Cardiac muscle cell (in vitro differentiated cells and primary cell): Measurements from ENCODE around the gene GRP. TPM values are rescaled to one million over a fixed set of nuclear protein-coding genes. Genes with fewer than 3 reads are reported as not detected.

Experiments
- DNase-seq, 2 donors: peaks; one replicate each; pipeline versions ENCODE4 v3.0.0 to v3.0.0-alpha.2; 2010 to 2017; ENCODE audit warnings: low read depth in 1 of 2, low spot score in 1 of 2
- H3K27ac ChIP-seq: fragments of 200-600 bp; sonication (generic); 2 replicates; pipeline ENCODE4 v1.5.1; 2016
- H3K27me3 ChIP-seq: fragments of 200-600 bp; sonication (generic); 2 replicates; pipeline ENCODE4 v1.6.0; 2016; ENCODE audit warnings: control low read depth
- H3K36me3 ChIP-seq: fragments of 200-600 bp; sonication (generic); 2 replicates; pipeline ENCODE4 v1.5.1; 2016; ENCODE audit warnings: control low read depth
- H3K4me1 ChIP-seq: fragments of 200-600 bp; sonication (generic); 2 replicates; pipeline ENCODE4 v1.8.1; 2017; ENCODE audit warnings: low read depth, mild to moderate bottlenecking, mixed run types
- H3K4me3 ChIP-seq: fragments of 200-600 bp; sonication (generic); 2 replicates; pipeline ENCODE4 v1.5.1; 2016; ENCODE audit warnings: mild to moderate bottlenecking
- H3K9me3 ChIP-seq: fragments of 200-600 bp; sonication (generic); 2 replicates; pipeline ENCODE4 v1.5.1; 2017; ENCODE audit warnings: low read depth, mild to moderate bottlenecking, control low read depth
- CTCF ChIP-seq: IDR thresholded peaks from 2 replicates; pipeline ENCODE4 v1.5.1; 2012; ENCODE audit warnings: low read depth, mild to moderate bottlenecking, low read length
- polyA plus RNA-seq: library from polyadenylated mRNA; unstranded; fragments of >200 nt; fragmentation: Nextera tagmentation; extraction: Ambion mirVana; gene quantifications from 2 replicates; pipeline ENCODE4 v1.2.1, GENCODE V29; 2016
- total RNA-seq: library from RNA; depleted of rRNA; stranded (reverse); fragments of >200 nt; gene quantifications from 2 replicates; pipeline ENCODE4 v1.2.3, GENCODE V29; 2016

GRP gene
- total and polyA plus RNA-seq, 2 experiments from 2014 or later = 1.2 TPM; not detected in 1

- Histone ChIP-seq H3K27me3 (peaks cover 37% of the 10 kb centered on the region), H3K27ac (no peak overlapping the region)
- no peak for DNase-seq
Observed at GRCh38 chr18:59229701-59230443, 9.9 kb downstream of the GRP start.

GRCh38 chr18:59231114-59231513, 11.2 kb downstream of the GRP start:
- no peak overlapping the region for H3K4me3 ChIP-seq
- H3K27ac ChIP-seq = no peak overlapping the region
- H3K36me3 ChIP-seq = no peaks in the 10 kb centered on the region
- peaks cover 24% of the 10 kb centered on the region for H3K27me3 ChIP-seq
- DNase-seq = no peak
- no peaks in the 10 kb centered on the region for H3K4me1 ChIP-seq
- no peaks in the 10 kb centered on the region for H3K9me3 ChIP-seq
- TF ChIP-seq CTCF = no peak

More at GRCh38 chr18:59229701-59230443, 9.9 kb downstream of the GRP start:
- H3K9me3 ChIP-seq = no peaks in the 10 kb centered on the region
- H3K4me1 ChIP-seq = no peaks in the 10 kb centered on the region
- H3K36me3 ChIP-seq = no peaks in the 10 kb centered on the region
- TF ChIP-seq CTCF = no peak
- no peak overlapping the region for H3K4me3 ChIP-seq

GRCh38 chr18:59231877-59232276, 11.9 kb downstream of the GRP start:
- TF ChIP-seq CTCF = no peak
- no peak for DNase-seq
- H3K9me3 ChIP-seq = no peaks in the 10 kb centered on the region
- no peaks in the 10 kb centered on the region for H3K36me3 ChIP-seq
- no peaks in the 10 kb centered on the region for H3K4me1 ChIP-seq
- no peak overlapping the region for H3K4me3 ChIP-seq
- no peak overlapping the region for H3K27ac ChIP-seq
- H3K27me3 ChIP-seq = peaks cover 24% of the 10 kb centered on the region

GRCh38 chr18:59232309-59233016, 12.5 kb downstream of the GRP start:
- H3K27me3 ChIP-seq = peaks cover 20% of the 10 kb centered on the region
- DNase-seq = no peak
- H3K4me3 ChIP-seq = no peak overlapping the region
- no peak overlapping the region for H3K27ac ChIP-seq
- no peaks in the 10 kb centered on the region for H3K4me1 ChIP-seq
- no peak for TF ChIP-seq CTCF
- H3K9me3 ChIP-seq = no peaks in the 10 kb centered on the region
- no peaks in the 10 kb centered on the region for H3K36me3 ChIP-seq

GRCh38 chr18:59233017-59233410, 13.1 kb downstream of the GRP start:
- H3K27me3 ChIP-seq = peaks cover 20% of the 10 kb centered on the region
- no peak for DNase-seq
- no peaks in the 10 kb centered on the region for H3K9me3 ChIP-seq
- H3K4me3 ChIP-seq = no peak overlapping the region
- H3K4me1 ChIP-seq = no peaks in the 10 kb centered on the region
- TF ChIP-seq CTCF = no peak
- no peak overlapping the region for H3K27ac ChIP-seq
- no peaks in the 10 kb centered on the region for H3K36me3 ChIP-seq
